Ascending aorta (tissue), 2 donors: Measurements from ENCODE around the gene GAB2. TPM values are rescaled to one million over a fixed set of nuclear protein-coding genes. Genes with fewer than 3 reads are reported as not detected.
A peak's percentile ranks its signal among the peaks of the same experiment; 100 is the strongest.

ENCODE experiments used
- DNase-seq, 2 donors: peaks; one replicate each; pipeline ENCODE4 v3.0.0-alpha.2; 2019; ENCODE audit warnings: low spot score in 2 of 2
- H3K27ac ChIP-seq, 2 donors: fragments of 200-600 bp; sonication (generic); one replicate each; pipeline ENCODE4 v1.5.1; 2016 to 2017; ENCODE audit warnings: mild to moderate bottlenecking in 1 of 2
- H3K27me3 ChIP-seq: fragments of 200-600 bp; sonication (generic); one replicate; pipeline ENCODE4 v1.5.1; 2017
- H3K36me3 ChIP-seq, 2 donors: fragments of 200-600 bp; sonication (generic); one replicate each; pipeline ENCODE4 v1.5.1; 2016
- H3K4me1 ChIP-seq, 2 donors: fragments of 200-600 bp; sonication (generic); one replicate each; pipeline ENCODE4 v1.5.1; 2016 to 2017; ENCODE audit warnings: mild to moderate bottlenecking in 1 of 2
- H3K4me3 ChIP-seq, 2 donors: fragments of 200-600 bp; sonication (generic); one replicate each; pipeline ENCODE4 v1.5.1; 2016 to 2017; ENCODE audit warnings: mild to moderate bottlenecking in 1 of 2
- H3K9me3 ChIP-seq, 2 donors: fragments of 200-600 bp; sonication (generic); one replicate each; pipeline ENCODE4 v1.5.1; 2016
- intact Hi-C: fragments of 100-400 bp; cut with DNase I; formaldehyde crosslinking; loops from one replicate; pipeline ENCODE4 v1.15.1; 2023
- total RNA-seq: library from RNA; depleted of rRNA; stranded (reverse); fragments of >200 nt; gene quantifications from one replicate; pipeline ENCODE4 v1.1.0, GENCODE V29; 2016
- TF ChIP-seq, protein P1 (sequence below), 3 experiments: fragments of 200-600 bp in 2 of 3; fragments of 450-650 bp in 1 of 3; sonication (generic) in 2 of 3; IDR thresholded peaks; one replicate each; pipeline ENCODE4 v1.5.1; 2016 to 2019; ENCODE audit warnings: antibody characterized with exemption in 3 of 3, mild to moderate bottlenecking in 1 of 3, moderate library complexity in 1 of 3

GAB2 gene
- total RNA-seq, 1 donor from 2014 or later: 21.6 TPM

GRCh38 chr11:78250099-78250498 lies 167.5 kb downstream of the GAB2 start:
- TF ChIP-seq, protein P1, sequence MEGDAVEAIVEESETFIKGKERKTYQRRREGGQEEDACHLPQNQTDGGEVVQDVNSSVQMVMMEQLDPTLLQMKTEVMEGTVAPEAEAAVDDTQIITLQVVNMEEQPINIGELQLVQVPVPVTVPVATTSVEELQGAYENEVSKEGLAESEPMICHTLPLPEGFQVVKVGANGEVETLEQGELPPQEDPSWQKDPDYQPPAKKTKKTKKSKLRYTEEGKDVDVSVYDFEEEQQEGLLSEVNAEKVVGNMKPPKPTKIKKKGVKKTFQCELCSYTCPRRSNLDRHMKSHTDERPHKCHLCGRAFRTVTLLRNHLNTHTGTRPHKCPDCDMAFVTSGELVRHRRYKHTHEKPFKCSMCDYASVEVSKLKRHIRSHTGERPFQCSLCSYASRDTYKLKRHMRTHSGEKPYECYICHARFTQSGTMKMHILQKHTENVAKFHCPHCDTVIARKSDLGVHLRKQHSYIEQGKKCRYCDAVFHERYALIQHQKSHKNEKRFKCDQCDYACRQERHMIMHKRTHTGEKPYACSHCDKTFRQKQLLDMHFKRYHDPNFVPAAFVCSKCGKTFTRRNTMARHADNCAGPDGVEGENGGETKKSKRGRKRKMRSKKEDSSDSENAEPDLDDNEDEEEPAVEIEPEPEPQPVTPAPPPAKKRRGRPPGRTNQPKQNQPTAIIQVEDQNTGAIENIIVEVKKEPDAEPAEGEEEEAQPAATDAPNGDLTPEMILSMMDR (IDR thresholded peaks at IDR 0.05): no peak
- H3K4me3 ChIP-seq: no peak overlapping the region
- peaks cover 0 to 37% of the 10 kb centered on the region in 2 donors for H3K36me3 ChIP-seq
- intact Hi-C loops: no loop called here
- peak overlapping the region; percentile 61 to 75 for H3K27ac ChIP-seq
- no peaks in the 10 kb centered on the region for H3K27me3 ChIP-seq
- DNase-seq: no peak
- no peaks in the 10 kb centered on the region for H3K9me3 ChIP-seq
- H3K4me1 ChIP-seq: peaks cover 16 to 27% of the 10 kb centered on the region in 2 donors

DNA sequence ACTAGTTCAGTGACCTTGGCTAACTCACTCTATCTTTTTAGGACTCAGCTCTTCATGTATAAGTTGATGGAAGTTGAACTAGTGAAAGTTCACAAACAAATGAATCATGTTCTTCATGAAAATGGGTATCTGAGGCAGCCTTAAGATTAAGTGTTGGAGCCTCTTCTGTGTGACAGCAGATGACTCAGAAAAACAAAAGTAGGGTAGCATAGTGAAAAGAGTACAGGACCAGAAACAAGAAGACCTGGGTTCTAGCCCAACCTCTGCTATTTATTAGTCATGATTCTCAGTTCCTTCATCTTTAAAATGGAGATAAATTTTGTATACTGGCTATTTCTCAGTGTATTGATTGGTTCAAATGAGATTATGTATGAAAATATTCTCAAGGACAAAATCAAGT lies 168.7 kb downstream of the GAB2 start:
- H3K27ac ChIP-seq: no peak overlapping the region
- DNase-seq: no peak
- peaks cover 0 to 37% of the 10 kb centered on the region in 2 donors for H3K36me3 ChIP-seq
- TF ChIP-seq, protein P1 (IDR thresholded peaks at IDR 0.05): no peak
- no peaks in the 10 kb centered on the region for H3K9me3 ChIP-seq
- no peak overlapping the region for H3K4me3 ChIP-seq
- H3K4me1 ChIP-seq: peaks cover 16 to 21% of the 10 kb centered on the region in 2 donors
- no peaks in the 10 kb centered on the region for H3K27me3 ChIP-seq
- intact Hi-C loops: no loop called here

DNA sequence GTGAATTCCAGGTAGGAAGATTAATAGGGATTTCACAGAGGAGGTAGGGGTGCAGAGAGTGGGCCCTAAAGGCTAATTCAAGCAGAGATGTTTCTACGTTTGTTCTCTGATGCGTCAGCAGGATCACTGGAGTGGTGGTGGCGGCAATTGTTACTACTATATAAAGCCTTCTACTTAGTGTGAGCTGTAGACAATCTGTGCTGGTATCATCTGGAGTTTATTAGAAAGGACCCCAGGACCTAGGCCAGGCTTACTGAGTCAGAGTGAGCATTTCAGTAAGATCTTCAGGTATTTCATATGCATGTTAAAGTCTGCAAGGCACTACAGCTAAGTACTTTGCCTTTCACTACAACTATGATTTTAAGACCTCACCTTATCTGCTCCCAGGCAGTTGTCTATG lies 169.4 kb downstream of the GAB2 start:
- H3K27ac ChIP-seq: no peak overlapping the region
- H3K4me3 ChIP-seq: no peak overlapping the region
- no peak for DNase-seq
- intact Hi-C loops: no loop called here
- peaks cover 0 to 37% of the 10 kb centered on the region in 2 donors for H3K36me3 ChIP-seq
- no peaks in the 10 kb centered on the region for H3K9me3 ChIP-seq
- peaks cover 16 to 21% of the 10 kb centered on the region in 2 donors for H3K4me1 ChIP-seq
- TF ChIP-seq, protein P1 (IDR thresholded peaks at IDR 0.05): no peak
- H3K27me3 ChIP-seq: no peaks in the 10 kb centered on the region

GRCh38 chr11:78244546-78245255 lies 172.9 kb downstream of the GAB2 start:
- Histone ChIP-seq H3K27ac (peak overlapping the region; percentile 53 to 67), H3K36me3 (peaks cover 0 to 40% of the 10 kb centered on the region in 2 donors), H3K27me3 (no peaks in the 10 kb centered on the region), H3K4me1 (peaks cover 0 to 5% of the 10 kb centered on the region in 2 donors), H3K9me3 (peaks cover 0 to 6% of the 10 kb centered on the region in 2 donors), H3K4me3 (no peak overlapping the region)
- no peak for DNase-seq
- TF ChIP-seq, protein P1 (IDR thresholded peaks at IDR 0.05): no peak
- intact Hi-C loops: no loop called here

DNA sequence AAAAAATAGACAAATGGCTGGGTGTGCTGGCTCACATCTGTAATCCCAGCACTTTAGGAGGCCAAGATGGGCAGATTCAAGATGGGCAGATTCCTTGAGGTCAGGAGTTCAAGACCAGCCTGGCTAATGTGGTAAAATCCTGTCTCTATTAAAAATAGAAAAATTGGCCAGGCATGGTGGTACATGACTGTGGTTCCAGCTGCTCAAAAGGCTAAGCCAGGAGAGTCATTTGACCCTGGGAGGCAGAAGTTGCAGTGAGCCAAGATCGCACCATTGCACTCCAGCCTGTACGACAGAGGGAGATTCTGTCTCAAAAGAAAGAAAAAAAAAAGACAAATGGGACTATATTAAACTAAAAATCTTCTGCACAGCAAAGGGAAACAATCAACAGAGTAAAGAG lies 173.5 kb downstream of the GAB2 start:
- DNase-seq: no peak
- TF ChIP-seq, protein P1 (IDR thresholded peaks at IDR 0.05): no peak
- H3K4me1 ChIP-seq: peaks cover 0 to 5% of the 10 kb centered on the region in 2 donors
- intact Hi-C loops: no loop called here
- H3K36me3 ChIP-seq: peaks cover 0 to 40% of the 10 kb centered on the region in 2 donors
- peaks cover 0 to 6% of the 10 kb centered on the region in 2 donors for H3K9me3 ChIP-seq
- no peaks in the 10 kb centered on the region for H3K27me3 ChIP-seq
- H3K4me3 ChIP-seq: no peak overlapping the region
- H3K27ac ChIP-seq: peak overlapping the region; percentile 53 to 67
